Esophagus muscularis mucosa (tissue), 4 donors: Measurements from ENCODE around the gene PRSS16. TPM values are rescaled to one million over a fixed set of nuclear protein-coding genes. Genes with fewer than 3 reads are reported as not detected.

ENCODE experiments used
- DNase-seq: peaks from one replicate; pipeline ENCODE4 v3.0.0-alpha.2; 2017; ENCODE audit errors: extremely low spot score
- H3K27ac ChIP-seq, 4 donors: fragments of 200-600 bp; sonication (generic); replicated peaks in 1 of 4; 1 replicate in 3 of 4; 2 replicates in 1 of 4; pipeline ENCODE4 v1.5.1; 2016 to 2019; ENCODE audit warnings: mild to moderate bottlenecking in 1 of 4
- H3K27me3 ChIP-seq, 4 donors: fragments of 200-600 bp; sonication (generic); one replicate each; pipeline versions ENCODE4 v1.5.1 to v1.6.0; 2016 to 2019
- H3K36me3 ChIP-seq, 4 donors: fragments of 200-600 bp; sonication (generic); one replicate each; pipeline ENCODE4 v1.5.1; 2016 to 2019
- H3K4me1 ChIP-seq, 4 donors: fragments of 200-600 bp; sonication (generic); one replicate each; pipeline ENCODE4 v1.5.1; 2016 to 2019
- H3K4me3 ChIP-seq, 4 donors: fragments of 200-600 bp; sonication (generic); 1 replicate in 2 of 4; 2 replicates in 2 of 4; pipeline ENCODE4 v1.5.1; 2016 to 2019; ENCODE audit warnings: mild to moderate bottlenecking in 4 of 4, moderate library complexity in 1 of 4
- H3K9me3 ChIP-seq, 4 donors: fragments of 200-600 bp; sonication (generic); 1 replicate in 3 of 4; 2 replicates in 1 of 4; pipeline ENCODE4 v1.5.1; 2016 to 2019
- EP300 ChIP-seq: sonication (generic); formaldehyde crosslinking; IDR thresholded peaks from one replicate; pipeline ENCODE4 v1.6.1; 2017; ENCODE audit warnings: antibody characterized with exemption
- POLR2A ChIP-seq: fragments of 450-650 bp; IDR thresholded peaks from one replicate; pipeline ENCODE4 v1.6.1; 2017; ENCODE audit warnings: antibody characterized with exemption, moderate library complexity, mild to moderate bottlenecking, low read depth
- POLR2AphosphoS5 ChIP-seq, 2 donors: sonication (generic); formaldehyde crosslinking; IDR thresholded peaks; one replicate each; pipeline ENCODE4 v1.6.1; 2017; ENCODE audit warnings: antibody characterized with exemption in 2 of 2
- WGBS: methylation state at CpG from one replicate; pipeline ENCODE4 v1.1.5; 2018; 5-methylcytosine and 5-hydroxymethylcytosine counted together
- intact Hi-C: fragments of 100-400 bp; cut with DNase I; formaldehyde crosslinking; loops from one replicate; pipeline ENCODE4 v1.15.1; 2023
- total RNA-seq, 4 donors: library from RNA; depleted of rRNA; stranded (reverse); fragments of >200 nt; gene quantifications; one replicate each; pipeline versions ENCODE4 v1.1.0 to v1.2.1, GENCODE V29; 2016
- TF ChIP-seq, protein P1 (sequence below), 3 experiments: fragments of 200-600 bp in 2 of 3; fragments of 450-650 bp in 1 of 3; sonication (generic) in 2 of 3; IDR thresholded peaks; one replicate each; pipeline ENCODE4 v1.5.1; 2017 to 2019; ENCODE audit warnings: antibody characterized with exemption in 3 of 3, mild to moderate bottlenecking in 2 of 3, moderate library complexity in 1 of 3

The PRSS16 gene
- total RNA-seq, 4 donors from 2014 or later: not detected

DNA sequence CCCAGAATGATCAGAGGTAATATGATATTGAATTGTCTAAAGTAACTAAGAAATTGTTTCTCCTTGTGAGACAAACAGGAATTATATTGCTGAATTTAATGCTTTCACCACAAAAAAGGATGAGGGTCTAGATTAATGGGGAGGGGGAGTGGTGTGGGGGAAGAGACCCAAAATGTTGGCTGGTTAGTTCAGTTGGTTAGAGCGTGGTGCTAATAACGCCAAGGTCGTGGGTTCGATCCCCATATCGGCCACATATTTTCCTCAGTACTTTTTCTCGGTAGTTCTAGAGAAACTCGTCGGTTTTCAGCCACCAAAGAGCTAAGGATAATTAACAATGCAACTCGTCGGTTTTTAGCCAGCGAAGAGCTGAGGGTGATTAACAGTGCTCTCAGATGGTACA is 26.3 kb downstream of the PRSS16 start:
- Histone ChIP-seq H3K4me3 (no peak overlapping the region), H3K27ac (no peak overlapping the region), H3K9me3 (peaks cover 0 to 13% (median 0%) of the 10 kb centered on the region in 4 donors), H3K27me3 (peaks cover 0 to 88% (median 26%) of the 10 kb centered on the region in 4 donors), H3K4me1 (no peaks in the 10 kb centered on the region), H3K36me3 (no peaks in the 10 kb centered on the region)
- TF ChIP-seq, protein P1, sequence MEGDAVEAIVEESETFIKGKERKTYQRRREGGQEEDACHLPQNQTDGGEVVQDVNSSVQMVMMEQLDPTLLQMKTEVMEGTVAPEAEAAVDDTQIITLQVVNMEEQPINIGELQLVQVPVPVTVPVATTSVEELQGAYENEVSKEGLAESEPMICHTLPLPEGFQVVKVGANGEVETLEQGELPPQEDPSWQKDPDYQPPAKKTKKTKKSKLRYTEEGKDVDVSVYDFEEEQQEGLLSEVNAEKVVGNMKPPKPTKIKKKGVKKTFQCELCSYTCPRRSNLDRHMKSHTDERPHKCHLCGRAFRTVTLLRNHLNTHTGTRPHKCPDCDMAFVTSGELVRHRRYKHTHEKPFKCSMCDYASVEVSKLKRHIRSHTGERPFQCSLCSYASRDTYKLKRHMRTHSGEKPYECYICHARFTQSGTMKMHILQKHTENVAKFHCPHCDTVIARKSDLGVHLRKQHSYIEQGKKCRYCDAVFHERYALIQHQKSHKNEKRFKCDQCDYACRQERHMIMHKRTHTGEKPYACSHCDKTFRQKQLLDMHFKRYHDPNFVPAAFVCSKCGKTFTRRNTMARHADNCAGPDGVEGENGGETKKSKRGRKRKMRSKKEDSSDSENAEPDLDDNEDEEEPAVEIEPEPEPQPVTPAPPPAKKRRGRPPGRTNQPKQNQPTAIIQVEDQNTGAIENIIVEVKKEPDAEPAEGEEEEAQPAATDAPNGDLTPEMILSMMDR (IDR thresholded peaks at IDR 0.05): no peak
- TF ChIP-seq EP300: no peak
- TF ChIP-seq POLR2AphosphoS5 (IDR thresholded peaks at IDR 0.05): no peak
- WGBS: 59% methylated on average over 11 of the region's 11 CpGs
- intact Hi-C loops: no loop called here
- DNase-seq: no peak

DNA sequence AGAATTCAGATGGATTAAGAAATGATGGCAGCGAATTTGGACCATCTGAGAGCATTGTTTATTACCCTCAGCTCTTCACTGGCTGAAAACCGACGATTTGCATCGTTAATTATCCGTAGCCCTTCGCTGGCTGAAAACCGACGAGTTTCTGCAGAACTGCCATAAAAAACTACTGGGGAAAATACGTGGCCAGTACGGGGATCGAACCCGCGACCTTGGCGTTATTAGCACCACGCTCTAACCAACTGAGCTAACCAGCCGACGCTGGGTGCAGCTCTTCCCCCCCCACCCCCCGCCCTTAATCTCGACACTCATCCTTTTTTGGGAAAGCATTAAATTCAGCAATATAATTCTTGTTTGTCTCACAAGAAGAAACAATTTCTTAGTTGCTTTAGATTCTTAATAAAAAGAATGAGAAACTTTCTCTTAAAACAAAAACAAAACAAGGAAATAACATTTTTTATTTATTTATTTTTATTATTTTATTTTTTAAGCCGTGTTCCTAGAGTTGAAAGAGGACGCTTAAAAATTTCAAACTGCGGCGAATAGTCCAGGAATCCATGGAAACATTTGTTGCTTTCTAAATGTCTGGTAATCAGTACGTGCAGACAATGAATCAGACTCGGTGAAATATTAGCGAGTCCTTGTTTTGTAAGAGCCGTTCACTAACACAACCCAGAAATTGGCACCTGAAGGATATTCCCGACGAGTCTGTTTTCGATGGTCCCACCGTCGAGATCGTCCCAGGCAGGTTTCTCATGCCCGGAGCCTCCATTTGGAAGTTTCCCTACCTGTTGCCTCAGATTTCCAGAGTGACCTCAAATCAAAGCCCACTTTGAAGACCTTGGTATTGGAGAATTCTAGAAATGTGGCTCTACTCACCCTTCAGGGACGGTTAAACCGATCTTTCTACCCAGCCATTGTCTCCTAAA is 27.8 kb downstream of the PRSS16 start:
- 17% methylated on average over 36 of the region's 36 CpGs for WGBS
- Histone ChIP-seq H3K9me3 (peaks cover 0 to 13% (median 0%) of the 10 kb centered on the region in 4 donors), H3K27me3 (peaks cover 0 to 89% (median 35%) of the 10 kb centered on the region in 4 donors), H3K4me3 (no peak overlapping the region), H3K4me1 (peaks cover 0 to 3% (median 0%) of the 10 kb centered on the region in 4 donors), H3K27ac (no peak overlapping the region), H3K36me3 (no peaks in the 10 kb centered on the region)
- intact Hi-C loops: no loop called here
- no peak for DNase-seq
- TF ChIP-seq, protein P1 (IDR thresholded peaks at IDR 0.05): no peak
- TF ChIP-seq POLR2AphosphoS5 (IDR thresholded peaks at IDR 0.05) (no peak), EP300 (no peak), POLR2A (no peak)

DNA sequence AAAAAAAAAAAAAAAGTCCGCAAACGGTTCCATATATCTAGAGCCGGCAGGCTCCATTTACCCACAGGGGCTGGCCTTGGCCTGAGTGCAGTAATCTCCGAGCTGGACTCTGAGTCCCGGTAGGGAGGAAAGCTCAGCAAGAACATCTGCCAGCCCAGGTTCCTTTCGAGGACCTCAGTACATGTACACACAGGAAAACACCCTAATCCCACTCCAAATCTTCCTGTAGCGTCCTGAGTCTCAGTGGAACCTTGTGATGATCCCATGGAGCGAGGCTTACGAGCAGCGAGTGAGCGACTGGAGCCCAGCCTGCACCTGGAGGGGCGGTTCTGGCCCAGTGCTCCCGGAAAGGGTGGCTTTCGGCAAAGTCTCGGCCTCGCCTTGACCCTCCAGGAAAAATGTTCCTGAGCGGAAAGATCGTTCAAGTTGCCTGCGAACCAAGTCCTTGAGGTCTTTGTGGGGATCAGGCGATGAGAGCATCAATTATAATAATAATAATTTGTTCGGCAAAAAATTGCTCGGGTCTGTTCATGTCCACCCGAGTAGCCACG is 32.1 kb downstream of the PRSS16 start:
- Histone ChIP-seq H3K9me3 (peaks cover 0 to 13% (median 4%) of the 10 kb centered on the region in 4 donors), H3K4me1 (peaks cover 0 to 3% (median 0%) of the 10 kb centered on the region in 4 donors), H3K27me3 (peaks cover 0 to 99% (median 63%) of the 10 kb centered on the region in 4 donors), H3K36me3 (no peaks in the 10 kb centered on the region), H3K27ac (no peak overlapping the region), H3K4me3 (no peak overlapping the region)
- no peak for DNase-seq
- WGBS: 5% methylated on average over 24 of the region's 24 CpGs
- TF ChIP-seq POLR2AphosphoS5 (IDR thresholded peaks at IDR 0.05) (no peak), POLR2A (no peak), EP300 (no peak)
- TF ChIP-seq, protein P1 (IDR thresholded peaks at IDR 0.05): no peak
- intact Hi-C loops: no loop called here

DNA sequence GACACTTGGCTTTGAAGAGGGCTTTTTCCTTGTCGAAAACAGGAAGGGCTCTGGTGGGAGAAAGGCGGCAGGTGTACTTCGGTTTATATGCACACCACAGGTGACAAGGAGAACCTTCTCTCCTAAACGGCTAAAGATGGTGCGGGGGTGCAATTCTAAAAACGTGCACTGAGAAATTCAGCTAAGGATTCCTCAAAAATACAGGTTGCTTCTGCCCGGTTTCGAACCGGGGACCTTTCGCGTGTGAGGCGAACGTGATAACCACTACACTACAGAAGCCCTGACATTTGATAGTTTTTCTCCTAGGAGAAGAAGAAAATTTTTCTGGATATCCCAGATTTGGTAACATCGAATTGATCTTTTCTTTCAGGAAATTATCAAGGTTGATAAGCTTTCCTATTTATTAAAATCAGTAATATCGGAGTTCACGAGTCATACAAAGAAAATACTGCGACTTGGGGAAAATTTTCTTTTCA is 32.6 kb downstream of the PRSS16 start:
- TF ChIP-seq, protein P1 (IDR thresholded peaks at IDR 0.05): no peak
- TF ChIP-seq POLR2A (no peak), EP300 (no peak), POLR2AphosphoS5 (IDR thresholded peaks at IDR 0.05) (no peak)
- Histone ChIP-seq H3K36me3 (no peaks in the 10 kb centered on the region), H3K9me3 (peaks cover 0 to 13% (median 4%) of the 10 kb centered on the region in 4 donors), H3K27me3 (peaks cover 0 to 99% (median 63%) of the 10 kb centered on the region in 4 donors), H3K4me3 (no peak overlapping the region), H3K27ac (no peak overlapping the region), H3K4me1 (peaks cover 0 to 3% (median 0%) of the 10 kb centered on the region in 4 donors)
- DNase-seq: no peak
- intact Hi-C loops: no loop called here
- 1% methylated on average over 16 of the region's 17 CpGs for WGBS
